GM19463 (cell line): ENCODE data around the gene CERS6.

ENCODE experiments used
- ATAC-seq: cut with Tn5 transposase; IDR thresholded peaks from one replicate; pipeline ENCODE4 v1.9.1; 2021; ENCODE audit warnings: mild to moderate bottlenecking, moderate library complexity; ENCODE audit not compliant: unreplicated experiment

CERS6 gene

DNA sequence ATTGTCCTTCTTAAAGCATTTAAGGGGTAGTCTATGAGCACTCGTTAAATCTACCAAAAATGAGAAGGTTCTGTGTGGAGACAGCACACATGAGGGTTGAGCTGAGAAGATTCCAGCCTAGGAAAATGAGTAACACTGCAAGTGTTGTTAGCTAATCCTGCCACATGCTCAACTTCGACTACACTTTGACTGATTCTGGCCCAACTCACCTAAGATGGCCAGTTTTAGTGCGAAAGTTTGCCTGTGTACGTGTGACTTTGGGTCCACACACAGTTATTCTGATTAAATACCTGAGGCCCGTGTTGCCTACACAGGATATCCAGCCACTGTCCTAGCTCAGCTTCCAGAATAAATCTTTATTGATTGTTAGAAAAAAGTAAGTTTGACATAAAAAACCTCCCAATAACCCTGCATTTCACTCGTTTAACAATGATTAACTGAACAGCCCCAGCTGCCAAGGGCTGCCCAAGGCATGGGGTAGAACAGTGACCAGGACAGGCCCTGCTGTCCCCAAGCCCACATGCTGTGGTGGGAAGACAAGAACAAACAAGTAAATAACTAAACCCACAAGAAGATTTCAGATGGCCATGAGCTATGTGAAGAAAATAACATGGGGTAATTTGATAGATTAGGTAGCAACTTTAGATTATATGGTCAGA, 14.7 kb upstream of the CERS6 start:
- ATAC-seq, result no peak

DNA sequence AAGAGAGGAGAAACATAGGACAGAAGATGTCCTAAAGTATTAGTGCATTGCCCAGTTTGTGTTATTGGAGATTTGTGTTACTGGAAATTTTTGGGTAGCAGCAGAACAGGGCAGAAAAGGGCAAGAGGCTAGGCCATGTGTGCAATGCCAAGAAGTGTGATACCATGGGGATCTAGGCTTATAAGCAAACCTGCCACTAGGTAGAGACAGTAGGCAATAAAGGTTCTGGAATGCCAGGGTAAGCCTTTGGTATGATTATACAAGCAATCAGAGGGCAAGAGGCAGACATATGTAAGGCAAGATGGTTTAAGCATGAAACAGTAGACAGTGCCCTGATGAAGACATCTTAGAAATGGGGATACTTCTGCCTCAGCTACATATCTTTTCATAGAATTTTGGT, 12.3 kb upstream of the CERS6 start:
- no peak for ATAC-seq

DNA sequence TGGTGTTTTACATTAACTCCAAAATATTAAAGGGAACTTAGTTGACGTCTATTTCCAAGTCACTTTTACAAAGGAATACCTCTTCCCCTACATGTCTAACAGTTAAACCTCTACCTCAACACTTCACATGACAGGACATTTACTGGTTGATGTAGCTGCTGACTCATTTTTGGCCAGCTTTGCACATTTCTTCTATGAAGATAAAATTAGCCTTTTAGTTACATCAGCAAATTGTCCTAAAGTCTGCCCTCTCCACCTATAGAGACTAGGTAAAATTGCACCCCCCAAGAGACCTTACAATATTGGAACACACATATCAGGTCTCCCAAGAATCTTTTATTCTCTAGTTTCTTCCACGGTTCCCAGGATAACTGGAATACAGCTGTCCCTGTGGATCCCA, 10.1 kb upstream of the CERS6 start:
- ATAC-seq, result no peak

DNA sequence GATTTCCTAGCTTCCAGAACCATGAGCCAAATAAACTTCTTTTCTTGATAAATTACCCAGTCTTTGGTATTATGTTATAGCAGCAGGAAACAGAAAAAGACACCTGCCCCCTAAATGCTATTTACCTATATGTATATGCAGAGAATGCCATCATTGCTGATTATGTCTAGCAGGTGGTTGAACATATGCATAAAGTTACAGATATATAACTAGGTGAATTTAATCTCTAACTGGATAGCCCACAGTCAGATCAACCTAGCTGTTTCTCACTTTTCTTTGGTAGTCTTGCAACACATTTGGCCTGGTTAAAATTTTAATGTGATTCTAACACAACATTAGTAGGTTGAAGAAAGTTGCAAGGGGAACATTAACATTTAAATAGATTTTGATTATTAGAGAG, 7.1 kb upstream of the CERS6 start:
- no peak for ATAC-seq

DNA sequence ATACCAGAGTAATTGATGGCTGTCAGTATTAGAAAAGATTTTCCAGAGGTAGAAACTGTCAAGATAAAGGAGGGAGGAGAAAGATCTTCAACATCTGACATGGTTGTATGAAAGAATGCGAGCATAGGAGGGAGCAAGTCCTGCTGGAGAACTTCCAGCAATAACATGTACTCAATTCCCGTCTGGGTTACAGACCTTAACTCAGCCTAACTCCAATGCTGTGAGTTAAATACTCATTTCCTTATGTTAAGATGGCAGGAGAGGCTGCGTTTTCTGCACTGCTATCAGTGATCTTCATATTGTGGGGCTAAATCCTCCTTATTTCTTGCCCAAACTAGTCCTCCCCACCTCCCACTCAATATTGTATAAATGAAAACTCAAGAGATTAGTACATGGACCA, 6.7 kb upstream of the CERS6 start:
- ATAC-seq, result no peak

DNA sequence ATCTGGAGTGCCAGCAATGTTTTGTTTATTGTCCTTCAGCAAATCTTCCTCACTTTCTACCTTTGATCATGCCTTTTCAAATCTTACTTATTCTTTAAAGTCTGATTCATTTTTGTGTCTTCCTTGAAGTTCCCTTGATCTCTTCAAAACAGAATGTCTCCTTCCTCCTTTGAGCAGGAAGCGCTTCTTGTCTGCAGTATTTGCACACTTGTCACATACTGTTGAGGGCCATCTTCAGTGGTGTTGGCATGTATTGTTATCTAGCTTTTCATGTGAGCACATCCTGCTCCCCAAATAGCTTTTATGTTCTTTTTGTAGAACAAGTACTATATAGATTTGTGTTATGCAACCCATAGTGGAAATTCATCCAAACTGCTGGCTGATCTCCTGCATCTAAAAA, 5.9 kb upstream of the CERS6 start:
- no peak for ATAC-seq

DNA sequence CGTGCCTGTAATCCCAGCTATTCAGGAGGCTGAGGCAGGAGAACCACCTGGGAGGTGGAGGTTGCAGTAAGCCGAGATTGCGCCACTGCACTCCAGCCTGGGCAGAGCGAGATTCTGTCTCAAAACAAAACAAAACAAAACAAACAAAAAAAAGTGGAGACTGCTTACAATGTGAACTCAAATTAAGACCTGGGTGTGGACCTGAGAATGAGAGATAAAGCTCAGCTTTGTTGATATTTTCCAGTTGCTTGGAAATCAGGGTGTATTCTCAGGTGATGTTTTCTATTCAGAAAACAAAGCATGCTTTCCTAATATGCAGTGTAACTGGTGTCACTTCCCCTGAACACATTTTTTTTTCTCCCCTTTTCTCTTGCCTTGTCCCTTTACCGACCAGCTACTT, 5.3 kb upstream of the CERS6 start:
- no peak for ATAC-seq

DNA sequence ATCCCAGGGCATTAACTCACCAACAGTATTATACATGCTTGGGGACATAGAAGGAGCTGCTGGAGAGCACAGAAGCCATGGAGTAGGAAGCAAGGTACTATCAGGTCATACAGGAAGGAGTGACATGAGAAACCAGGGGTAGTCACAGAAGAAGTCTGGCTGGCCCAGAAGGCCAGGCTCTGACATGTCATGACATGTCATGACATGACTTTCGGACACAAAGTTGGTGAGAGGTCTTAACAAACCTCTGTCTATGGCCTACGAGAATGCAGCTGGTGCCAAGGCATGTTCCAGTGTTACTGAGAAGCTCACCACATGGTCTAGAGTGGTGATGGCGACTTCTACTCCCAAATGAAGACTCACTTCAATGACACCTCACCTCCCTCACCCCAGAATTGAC, 3.3 kb upstream of the CERS6 start:
- no peak for ATAC-seq

DNA sequence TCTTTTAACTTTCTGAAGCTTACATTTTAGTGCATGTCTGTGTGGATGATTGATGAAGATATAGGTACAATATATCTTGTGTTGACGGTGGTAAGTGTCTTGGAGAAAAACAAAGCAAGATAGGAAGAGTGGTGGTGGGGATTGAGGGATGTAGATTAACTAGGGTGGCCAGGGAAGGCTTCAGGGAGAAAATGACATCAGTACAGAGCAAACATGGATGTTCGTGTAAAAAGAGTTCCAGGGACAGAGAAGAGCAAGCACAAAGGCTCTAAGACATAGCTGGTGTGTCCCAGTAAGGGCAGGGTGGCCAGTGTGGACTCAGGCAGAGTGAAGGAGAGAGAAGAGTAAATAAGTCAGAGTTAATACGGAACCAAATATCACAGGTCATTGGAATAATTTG, 2.7 kb upstream of the CERS6 start:
- no peak for ATAC-seq

DNA sequence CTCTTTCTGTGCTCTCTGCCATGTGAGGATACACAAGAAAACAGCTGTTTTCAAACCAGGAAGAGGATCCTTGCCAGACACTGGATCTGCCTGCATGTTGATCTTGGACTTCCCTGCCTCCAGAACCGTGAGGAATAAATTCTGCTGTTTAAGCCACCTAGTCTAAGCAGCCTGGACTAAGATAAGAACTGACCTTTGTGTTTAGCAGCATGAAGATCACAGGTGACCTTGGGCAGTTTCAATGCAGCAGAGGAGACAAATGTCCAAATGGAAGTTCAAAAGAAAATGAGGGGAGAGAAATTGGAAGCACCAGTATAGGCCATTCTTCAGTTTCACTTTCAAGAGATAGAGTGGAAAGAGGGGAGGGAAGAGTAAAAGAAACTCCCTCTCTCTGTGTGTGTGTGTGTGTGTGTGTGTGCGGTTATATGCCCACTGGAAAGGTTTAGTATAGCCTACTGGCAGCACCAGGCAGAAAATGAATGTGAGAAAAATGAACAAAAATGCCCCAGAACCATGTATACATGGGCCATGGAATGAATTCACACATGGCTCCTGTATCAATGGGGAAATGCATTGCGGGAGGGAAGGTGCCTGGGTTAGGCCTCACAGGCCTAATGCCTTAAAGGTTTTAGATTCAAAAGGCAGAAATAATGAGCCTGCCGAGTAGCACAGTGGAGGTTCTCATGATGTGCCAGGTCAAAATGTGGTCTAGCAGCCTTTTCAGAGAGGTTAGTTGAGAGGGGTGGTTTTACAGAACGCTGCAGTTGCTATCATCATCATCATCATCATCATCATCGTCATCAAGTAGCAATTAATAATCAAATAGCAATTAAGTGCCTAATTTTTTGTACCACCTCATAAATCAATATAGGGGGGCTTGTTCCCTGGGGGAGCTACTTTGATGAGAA, 1.1 kb upstream of the CERS6 start:
- ATAC-seq, result no peak

DNA sequence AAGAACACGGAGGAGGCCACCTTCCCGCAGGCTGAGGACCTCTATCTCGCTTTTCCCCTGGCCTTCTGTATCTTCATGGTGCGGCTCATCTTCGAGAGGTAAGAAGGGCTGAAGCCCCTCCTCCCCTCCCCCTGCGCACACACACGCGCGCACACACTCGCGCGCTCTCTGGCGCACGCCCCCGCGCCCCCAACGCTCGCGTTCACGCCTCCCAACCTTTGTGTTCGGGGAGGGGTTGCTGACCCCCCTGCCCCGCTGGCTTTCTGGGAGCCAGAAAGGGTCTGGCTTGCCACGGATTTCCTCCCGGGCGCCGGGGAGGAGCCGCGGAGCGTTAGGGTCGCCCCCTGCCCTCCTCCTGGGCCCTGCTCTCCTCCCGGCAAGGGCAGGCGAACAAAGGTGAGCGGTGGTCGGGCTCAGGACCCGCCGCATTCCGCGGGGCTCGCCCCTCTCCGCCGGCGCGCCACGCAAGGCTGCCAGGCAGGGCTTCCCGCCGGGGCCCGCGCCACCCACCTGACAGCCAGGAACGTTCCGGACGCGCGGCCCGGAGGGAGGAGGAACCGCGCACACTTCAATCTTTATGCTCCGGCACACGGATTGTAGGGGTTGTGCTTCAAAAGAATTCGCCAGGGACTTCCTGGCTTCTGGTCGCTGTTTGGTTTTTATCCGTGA, 583 bp downstream of the CERS6 start:
- ATAC-seq, result peak; percentile 25

DNA sequence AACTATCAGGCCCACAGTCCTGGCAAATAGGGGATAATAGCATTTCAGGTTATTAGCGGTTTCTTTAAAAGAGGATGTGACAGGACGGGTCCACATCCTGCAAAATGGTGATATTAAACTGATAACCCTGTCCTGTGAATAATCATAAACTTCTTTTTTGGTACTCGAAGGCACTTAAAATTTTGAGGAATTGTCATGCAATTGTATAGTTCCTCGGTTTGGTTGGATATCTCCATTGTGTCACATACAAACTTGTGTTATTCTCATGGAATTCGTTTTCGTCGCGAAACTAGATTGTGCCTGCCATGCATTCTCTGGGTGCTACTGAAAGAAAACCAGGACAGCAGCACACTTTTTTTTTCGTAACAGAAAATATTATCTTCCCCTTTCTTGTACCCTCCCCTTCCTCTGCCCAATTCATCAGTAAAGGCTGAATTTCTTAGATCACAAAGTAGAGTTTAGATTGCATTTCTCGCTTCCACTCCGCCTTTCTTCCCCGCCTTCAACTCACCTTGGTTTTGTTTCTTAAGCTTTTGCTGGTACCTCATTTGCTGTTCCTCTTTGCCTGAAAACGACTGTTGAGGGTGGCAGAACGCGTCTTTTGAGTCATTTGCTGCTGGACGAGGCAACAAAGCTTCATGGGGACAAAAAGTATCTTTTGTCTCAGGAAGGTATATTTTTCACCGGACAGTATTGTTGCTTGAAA, 1.3 kb downstream of the CERS6 start:
- ATAC-seq, result no peak

DNA sequence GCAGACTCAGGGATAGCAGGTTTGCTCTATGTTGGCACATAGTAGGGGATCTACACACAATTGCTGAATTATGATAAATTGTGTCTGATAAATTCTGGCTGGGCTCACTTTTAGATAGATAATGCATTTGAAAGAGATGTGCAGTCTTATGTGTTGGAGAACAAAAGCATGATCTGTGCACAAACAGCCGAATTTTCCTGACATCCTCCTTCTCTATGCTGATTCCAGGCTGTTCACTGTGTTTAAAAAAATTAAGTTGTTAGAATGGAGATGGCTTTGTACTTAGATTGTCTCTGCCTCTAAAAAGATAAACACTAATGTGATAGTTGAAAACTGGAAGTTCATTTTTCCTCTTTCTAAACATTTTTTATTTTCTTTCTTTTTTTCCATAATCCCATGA, 2.1 kb downstream of the CERS6 start:
- ATAC-seq, result no peak

DNA sequence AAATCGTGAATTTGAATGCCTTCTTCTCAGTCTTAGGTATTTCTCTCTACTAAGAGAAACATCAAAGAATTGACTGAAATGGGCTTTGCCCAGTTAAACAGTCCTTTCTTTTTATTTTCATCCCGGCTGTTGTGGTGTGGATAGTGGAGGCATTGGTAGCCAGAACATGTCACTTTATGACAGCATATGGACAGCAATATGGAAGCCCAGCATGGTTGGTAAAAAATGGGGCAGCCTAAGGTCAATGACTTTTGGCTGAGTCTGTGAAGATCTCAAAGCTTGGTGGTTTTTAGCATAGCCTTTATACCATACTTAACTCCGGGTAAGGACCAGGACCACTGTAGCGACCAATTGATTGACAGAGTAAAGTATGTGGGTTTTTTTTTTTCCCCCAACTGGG, 3.2 kb downstream of the CERS6 start:
- no peak for ATAC-seq

DNA sequence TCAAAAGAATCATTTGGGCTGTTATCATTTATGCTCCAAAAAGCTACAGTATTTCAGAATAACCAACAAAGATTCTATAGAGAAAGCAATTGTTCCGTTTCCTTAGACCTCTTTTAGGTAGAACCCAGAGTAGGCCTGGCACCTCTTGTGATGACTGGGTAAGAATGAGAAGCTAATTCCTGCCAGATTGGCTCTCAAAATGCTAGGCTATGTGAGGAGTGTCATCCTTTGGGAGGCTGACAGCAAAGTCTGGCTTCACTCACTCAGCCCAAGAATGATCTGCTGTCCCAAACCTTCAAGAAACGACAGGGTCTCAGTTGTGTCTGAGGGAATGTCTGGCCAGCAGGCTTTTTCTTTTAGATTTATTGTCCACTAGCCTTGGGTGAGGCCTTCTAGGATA, 4.5 kb downstream of the CERS6 start:
- no peak for ATAC-seq

DNA sequence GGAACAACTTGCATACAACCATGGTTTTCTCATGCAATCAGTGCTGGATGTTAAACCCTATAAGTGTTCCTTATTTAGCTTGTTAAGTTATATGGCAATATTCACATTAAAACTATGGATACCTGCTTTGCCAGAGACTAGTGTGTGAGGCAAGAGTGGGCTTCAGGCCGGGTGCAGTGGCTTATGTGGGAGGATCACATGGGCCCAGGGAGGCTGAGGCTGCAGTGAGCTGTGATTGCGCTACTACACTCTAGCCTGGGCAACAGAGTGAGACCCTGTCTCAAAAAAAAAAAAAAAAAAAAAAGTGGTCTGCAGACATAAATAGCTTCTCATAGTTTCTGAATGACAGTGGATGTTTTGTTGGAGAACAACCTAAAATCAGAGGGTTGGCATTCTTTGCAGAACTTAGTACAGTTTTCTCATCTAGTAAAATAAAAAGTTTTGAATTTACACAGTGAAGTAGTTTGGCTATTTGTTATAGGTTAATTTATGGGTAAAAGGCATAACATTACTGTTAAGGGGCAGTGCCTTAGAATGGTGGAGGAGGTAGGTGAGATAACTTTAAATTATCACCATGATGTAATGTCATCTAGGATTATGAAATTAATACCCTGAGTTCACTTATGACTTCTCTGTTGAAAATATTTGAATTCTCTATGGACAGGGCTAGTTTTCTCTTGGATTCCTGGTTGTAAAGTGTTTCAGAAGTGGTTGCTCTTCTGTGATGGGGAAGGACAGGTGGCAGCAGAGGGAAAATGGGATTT, 5.3 kb downstream of the CERS6 start:
- no peak for ATAC-seq

DNA sequence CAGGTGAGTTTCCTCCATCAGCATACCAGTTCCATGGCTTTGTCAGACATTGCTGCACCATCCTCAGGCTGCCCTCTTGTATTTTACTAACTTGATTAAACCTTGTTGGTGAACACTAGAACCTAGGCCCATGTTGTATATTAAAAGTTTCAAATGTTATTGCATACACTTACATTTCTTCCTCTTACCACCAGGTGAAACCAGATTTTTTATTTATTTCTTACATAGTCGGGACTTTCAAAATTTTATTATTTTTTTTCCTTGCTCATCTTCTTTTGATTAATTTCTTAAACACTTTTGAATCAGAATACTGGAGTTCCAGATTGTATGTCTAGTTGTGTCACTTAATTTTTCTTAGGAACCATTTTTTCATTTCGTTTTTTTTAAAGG, 5.9 kb downstream of the CERS6 start:
- ATAC-seq, result no peak

DNA sequence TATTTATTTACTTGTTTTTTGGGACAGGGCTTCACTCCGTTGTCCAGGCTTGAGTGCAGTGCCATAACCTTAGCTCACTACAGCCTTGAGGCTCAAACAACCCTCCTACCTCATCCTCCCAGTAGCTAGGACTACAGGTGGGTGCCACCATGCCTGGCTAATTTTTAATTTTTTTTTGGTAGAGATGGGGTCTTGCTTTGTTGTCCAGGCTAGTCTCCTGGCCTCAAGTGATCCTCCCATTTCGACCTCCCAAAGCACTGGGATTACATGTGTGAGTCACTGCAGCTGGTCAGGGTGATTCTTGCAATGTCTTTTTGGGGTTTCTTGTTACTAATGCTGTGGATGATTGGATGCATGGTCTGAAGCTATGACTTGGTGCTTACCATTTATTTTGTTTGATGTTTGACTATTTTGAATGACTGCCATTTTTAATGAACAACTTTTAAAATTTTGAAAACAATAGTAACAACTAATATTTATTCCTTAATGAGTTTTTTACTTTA, 6.5 kb downstream of the CERS6 start:
- ATAC-seq, result no peak

DNA sequence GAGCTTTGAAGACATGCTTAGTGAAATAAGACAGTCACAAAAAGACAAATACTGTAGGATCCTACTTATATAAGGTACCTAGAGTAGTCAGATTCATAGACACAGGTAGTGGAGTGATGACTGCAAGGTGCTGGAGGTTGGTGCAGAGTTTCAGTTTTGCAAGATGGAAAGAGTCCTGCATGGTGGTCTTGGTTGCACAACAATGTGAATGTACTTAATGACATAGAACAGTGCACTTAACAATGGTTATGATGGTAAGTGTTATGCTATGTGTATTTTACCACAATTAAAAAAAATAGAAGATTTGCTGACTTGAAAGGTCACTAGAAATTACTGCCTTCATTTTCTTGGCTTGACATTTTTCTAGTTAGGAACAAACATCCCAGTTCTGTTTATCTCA, 9.5 kb downstream of the CERS6 start:
- ATAC-seq, result no peak

DNA sequence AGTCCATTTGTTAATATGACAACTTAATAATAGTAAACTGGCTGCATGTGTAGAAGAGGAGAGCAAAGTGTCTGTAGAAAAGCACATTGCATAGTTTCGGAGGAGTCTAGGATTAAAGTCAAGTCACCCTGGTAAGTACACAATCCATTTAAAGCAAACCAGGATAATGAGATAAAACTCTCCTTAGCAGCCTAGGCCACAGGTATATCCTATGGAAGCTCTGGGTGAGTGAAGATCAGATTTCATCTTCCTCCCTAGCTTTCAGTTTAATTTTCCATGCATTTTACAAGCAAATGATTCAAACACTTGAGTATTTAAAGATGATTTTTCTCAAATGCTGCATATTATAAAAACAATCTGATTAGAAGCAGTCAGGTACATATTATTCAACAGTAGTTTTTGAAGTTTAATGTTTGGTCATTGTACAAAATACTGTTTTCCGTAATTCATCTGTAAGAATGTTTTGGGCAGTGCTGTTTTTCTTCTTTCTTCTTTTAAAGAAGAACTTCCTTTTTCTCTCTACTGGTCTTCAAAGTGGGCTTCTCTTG, 10.2 kb downstream of the CERS6 start:
- no peak for ATAC-seq
